NT2/D1 (cell line): ENCODE data around the gene SLC32A1.

ENCODE experiments used
- DNase-seq: peaks from one replicate; pipeline ENCODE4 v3.0.0-alpha.2; 2011; ENCODE audit warnings: low read depth, low spot score
- H3K27me3 ChIP-seq: 2 replicates; pipeline ENCODE4 v1.6.0; 2011; ENCODE audit warnings: mild to moderate bottlenecking; ENCODE audit not compliant: insufficient read length, insufficient read depth
- H3K36me3 ChIP-seq: 2 replicates; pipeline ENCODE4 v1.6.1; 2011; ENCODE audit warnings: mild to moderate bottlenecking, low read length, mixed read lengths; ENCODE audit not compliant: insufficient read depth, insufficient read length
- H3K4me1 ChIP-seq: 2 replicates; pipeline ENCODE4 v1.5.1; 2011; ENCODE audit not compliant: insufficient read depth, insufficient read length
- H3K4me3 ChIP-seq: 2 replicates; pipeline ENCODE4 v1.5.1; 2011; ENCODE audit warnings: low read depth; ENCODE audit not compliant: insufficient read length
- H3K9ac ChIP-seq: 2 replicates; pipeline ENCODE4 v1.6.0; 2011; ENCODE audit warnings: low read depth; ENCODE audit not compliant: insufficient read length
- H3K9me3 ChIP-seq: 2 replicates; pipeline ENCODE4 v1.5.1; 2011; ENCODE audit warnings: mild to moderate bottlenecking, low read length; ENCODE audit not compliant: insufficient read depth
- SUZ12 ChIP-seq: IDR thresholded peaks from 2 replicates; pipeline ENCODE4 v1.6.1; 2011; ENCODE audit not compliant: insufficient read length, insufficient read depth; ENCODE audit errors: extremely low read depth
- YY1 ChIP-seq: IDR thresholded peaks from 2 replicates; pipeline ENCODE4 v1.6.1; 2011; ENCODE audit not compliant: insufficient read length, insufficient read depth
- ZNF274 ChIP-seq: IDR thresholded peaks from 2 replicates; pipeline ENCODE4 v1.6.1; 2011; ENCODE audit warnings: mild to moderate bottlenecking, low read depth, low read length

SLC32A1 gene

DNA sequence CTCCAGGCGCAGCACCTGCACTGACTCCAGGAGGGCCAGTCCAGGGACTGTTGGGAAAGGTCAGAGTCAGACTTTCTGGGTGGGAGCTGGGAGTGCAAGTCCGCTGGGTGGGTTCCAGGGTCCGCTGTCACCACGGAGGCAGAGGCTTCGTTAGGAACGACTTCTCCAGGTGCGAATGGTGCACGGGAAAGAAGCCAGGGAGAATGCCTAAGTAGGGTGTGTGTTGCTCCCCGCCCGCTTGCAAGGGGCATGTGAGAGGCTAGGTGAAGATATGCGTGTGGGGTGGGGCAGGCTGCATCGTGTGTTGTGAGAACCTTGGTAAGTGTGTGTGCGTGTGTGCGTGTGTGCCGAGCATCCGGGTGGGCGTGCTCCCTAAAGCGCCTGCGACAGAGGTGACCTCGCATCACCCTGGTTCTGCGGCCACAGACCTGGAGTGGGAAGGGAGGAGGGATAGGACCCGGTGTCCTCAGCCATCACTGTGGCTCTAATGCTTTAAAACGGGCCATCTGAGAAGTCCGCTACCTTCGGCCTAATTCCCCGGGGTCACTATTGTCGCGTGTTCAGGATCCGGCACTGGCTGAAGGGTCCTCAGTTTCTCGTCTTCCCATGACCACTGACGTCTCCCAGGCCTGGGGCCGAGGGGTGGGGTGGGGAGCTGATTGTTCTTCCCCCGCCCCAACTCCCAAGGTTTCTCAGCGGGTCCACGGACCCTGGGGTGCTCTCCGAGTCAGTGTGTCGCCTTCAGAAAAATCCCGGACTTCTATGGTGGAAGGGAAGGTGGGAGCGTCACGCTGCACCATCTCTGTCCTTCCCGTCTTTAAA lies 6.1 kb downstream of the SLC32A1 start:
- TF ChIP-seq SUZ12 (no peak), YY1 (no peak), ZNF274 (no peak)
- H3K9me3 ChIP-seq = no peaks in the 10 kb centered on the region; the same call in 1 of the 2 replicates
- no peak overlapping the region for H3K4me3 ChIP-seq
- no peaks in the 10 kb centered on the region for H3K36me3 ChIP-seq
- H3K4me1 ChIP-seq = peaks cover 30% of the 10 kb centered on the region
- H3K27me3 ChIP-seq = peaks cover 90% of the 10 kb centered on the region
- DNase-seq = no peak
- no peak overlapping the region for H3K9ac ChIP-seq

DNA sequence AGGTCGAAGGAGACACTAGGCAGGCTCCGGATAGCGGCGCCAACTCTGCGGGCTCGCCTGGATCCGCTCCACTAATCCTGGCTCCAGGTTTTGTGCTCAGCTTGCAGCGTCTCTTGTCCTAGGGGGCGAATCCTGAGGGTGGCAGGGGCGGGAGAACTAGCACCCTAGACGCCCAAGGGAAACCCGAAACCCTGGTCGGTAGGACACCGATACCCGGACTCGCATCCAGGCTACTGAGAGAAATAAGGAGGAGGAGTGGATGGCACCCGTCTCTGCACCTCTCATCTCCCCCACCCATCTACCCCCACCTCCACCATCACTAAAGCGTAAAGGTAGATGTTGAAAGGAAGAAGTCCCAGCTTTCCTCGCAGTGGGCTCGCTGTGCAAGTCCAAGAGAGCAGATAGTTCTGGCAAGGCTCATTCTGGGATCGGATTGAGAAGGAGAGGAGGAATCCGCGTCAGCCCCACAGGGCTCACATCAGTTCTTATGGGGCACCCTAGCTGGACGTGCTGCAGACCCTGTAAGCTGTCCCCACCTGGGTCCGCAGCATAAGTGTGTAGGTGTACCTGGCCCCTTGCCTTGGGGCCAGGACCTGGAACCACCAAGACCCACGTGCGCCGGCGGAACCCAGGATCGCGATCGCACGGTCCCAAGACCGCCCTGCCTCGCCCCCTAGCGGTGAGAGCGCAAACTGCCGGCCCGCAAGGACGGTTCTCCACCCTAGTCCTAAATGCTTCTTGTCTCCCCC lies 6.9 kb downstream of the SLC32A1 start:
- Histone ChIP-seq H3K4me1 (peaks cover 23% of the 10 kb centered on the region), H3K36me3 (no peaks in the 10 kb centered on the region), H3K4me3 (peak overlapping the region; percentile 44), H3K27me3 (peaks cover 82% of the 10 kb centered on the region), H3K9me3 (no peaks in the 10 kb centered on the region; the same call in 1 of the 2 replicates), H3K9ac (peak overlapping the region; percentile 29)
- peak; percentile 66 for DNase-seq
- no peak for TF ChIP-seq YY1
- no peak for TF ChIP-seq ZNF274
- TF ChIP-seq SUZ12 = no peak

DNA sequence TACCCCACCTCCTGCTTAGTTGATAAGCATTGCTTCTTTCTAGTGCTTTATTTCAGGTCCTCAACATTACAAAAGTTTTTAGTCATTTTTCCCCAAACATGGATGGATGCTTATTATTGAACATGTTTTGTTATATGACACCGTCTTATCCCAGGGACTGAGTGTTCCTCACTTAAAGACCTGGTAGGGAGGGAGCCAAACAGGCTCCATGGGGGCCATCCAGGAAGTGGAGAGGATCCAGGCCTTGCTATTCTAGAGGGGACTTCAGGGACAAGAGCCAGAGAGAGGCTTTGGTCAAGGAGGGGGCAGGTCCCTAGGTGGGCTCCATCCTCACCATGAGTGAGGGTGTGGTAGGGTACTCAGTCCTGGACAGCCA lies 7.4 kb downstream of the SLC32A1 start:
- Histone ChIP-seq H3K36me3 (no peaks in the 10 kb centered on the region), H3K9ac (no peak overlapping the region), H3K4me1 (peaks cover 18% of the 10 kb centered on the region), H3K9me3 (no peaks in the 10 kb centered on the region; the same call in 1 of the 2 replicates), H3K4me3 (no peak overlapping the region), H3K27me3 (peaks cover 76% of the 10 kb centered on the region)
- TF ChIP-seq SUZ12 (no peak), YY1 (no peak), ZNF274 (no peak)
- no peak for DNase-seq

DNA sequence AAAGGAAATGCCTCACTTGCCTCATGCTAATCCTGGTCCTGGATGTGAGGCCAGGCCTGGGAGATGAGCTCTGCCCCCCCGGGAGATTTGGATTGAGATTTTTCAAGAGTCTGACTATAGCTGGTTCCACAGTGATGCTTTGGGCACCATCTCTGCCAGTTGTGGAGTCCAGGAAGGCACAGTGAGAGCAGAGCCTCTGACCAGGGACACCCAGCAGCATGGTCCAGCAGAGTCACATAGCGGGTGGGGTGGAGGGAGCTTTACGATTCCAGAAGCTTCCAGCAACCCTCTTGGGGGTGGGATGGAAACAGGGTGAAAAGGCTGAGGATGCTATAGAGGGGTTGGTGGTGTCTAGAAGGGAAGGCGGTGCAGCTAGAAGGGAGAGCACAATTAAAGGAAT lies 8.7 kb downstream of the SLC32A1 start:
- Histone ChIP-seq H3K4me1 (peaks cover 15% of the 10 kb centered on the region), H3K4me3 (no peak overlapping the region), H3K27me3 (peaks cover 64% of the 10 kb centered on the region), H3K36me3 (no peaks in the 10 kb centered on the region), H3K9me3 (no peaks in the 10 kb centered on the region), H3K9ac (no peak overlapping the region)
- TF ChIP-seq ZNF274 (no peak), SUZ12 (no peak), YY1 (no peak)
- DNase-seq = no peak

DNA sequence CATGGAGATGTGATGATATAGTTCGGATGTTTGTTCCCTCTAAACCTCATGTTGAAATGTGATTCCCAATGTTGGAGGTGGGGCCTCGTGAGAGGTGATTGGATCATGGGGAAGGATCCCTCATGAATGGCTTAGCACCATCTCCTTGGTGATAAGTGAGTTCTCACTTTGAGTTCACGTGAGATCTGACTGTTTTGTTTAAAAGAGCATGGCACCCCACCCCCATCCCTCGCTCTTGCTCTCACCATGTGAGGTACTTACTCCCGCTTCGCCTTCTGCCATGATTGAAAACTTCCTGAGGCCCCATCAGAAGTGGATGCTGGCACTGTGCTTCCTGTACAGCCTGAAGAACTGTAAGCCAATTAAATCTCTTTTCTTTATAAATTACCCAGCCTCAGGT lies 10.9 kb downstream of the SLC32A1 start:
- Histone ChIP-seq H3K36me3 (no peaks in the 10 kb centered on the region), H3K9ac (no peak overlapping the region), H3K4me1 (peaks cover 7% of the 10 kb centered on the region), H3K9me3 (no peaks in the 10 kb centered on the region), H3K27me3 (peaks cover 42% of the 10 kb centered on the region), H3K4me3 (no peak overlapping the region)
- TF ChIP-seq YY1 (no peak), SUZ12 (no peak), ZNF274 (no peak)
- no peak for DNase-seq

DNA sequence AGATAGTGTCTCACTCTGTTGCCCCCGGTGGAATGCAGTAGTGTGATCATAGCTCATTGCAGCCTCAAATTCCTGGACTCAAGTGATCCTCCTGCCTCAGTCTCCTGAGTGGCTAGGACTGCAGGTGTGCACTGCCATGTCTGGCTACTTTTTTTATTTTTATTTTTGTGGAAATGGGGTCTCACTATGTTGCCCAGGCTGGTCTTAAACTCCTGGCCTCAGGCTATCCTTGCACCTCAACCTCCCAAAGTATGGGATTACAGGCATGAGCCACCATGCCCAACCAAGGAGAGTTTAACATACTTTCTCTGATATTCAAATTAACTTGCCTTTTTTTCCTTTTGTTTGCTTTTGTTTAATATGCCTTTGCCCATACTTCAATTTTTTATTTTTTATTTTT lies 13.6 kb downstream of the SLC32A1 start:
- H3K4me3 ChIP-seq = no peak overlapping the region
- no peaks in the 10 kb centered on the region for H3K4me1 ChIP-seq
- H3K9me3 ChIP-seq = no peaks in the 10 kb centered on the region
- no peak for DNase-seq
- H3K36me3 ChIP-seq = no peaks in the 10 kb centered on the region
- H3K9ac ChIP-seq = no peak overlapping the region
- peaks cover 31% of the 10 kb centered on the region for H3K27me3 ChIP-seq
- TF ChIP-seq SUZ12 (no peak), YY1 (no peak), ZNF274 (no peak)

DNA sequence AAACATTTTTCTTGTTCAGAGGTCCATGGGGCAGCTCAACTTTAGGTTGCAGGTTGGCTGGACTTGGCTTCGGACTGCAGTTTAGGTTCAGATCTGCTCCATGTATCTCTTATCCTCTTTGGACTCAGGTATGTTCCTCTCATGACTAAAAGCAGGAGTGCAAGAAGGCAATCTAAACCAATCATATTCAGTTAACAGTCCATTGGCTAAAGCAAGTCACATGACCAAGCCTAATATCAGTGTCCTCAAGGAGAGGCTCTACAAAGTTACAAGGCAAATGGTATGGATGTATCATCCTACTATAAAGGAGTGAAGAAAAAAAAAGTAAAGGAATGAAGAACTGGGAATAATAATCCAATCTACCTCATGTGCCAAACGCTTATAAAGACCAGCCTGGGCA lies 21.5 kb downstream of the SLC32A1 start:
- Histone ChIP-seq H3K27me3 (peaks cover 30% of the 10 kb centered on the region), H3K4me1 (peaks cover 4% of the 10 kb centered on the region), H3K9me3 (no peaks in the 10 kb centered on the region), H3K9ac (no peak overlapping the region), H3K36me3 (peaks cover 6% of the 10 kb centered on the region), H3K4me3 (no peak overlapping the region)
- TF ChIP-seq ZNF274 (no peak), SUZ12 (no peak), YY1 (no peak)
- no peak for DNase-seq
